HG02763 (cell line): ENCODE data around the gene TIMM22.
"Not testable (repeated sequence)": the region's sequence is repeated elsewhere in the genome, so short reads cannot be mapped to it uniquely, and the experiment has no call there.

Experiments used
- ATAC-seq: cut with Tn5 transposase; IDR thresholded peaks from one replicate; pipeline ENCODE4 v1.9.1; 2021; ENCODE audit warnings: mild to moderate bottlenecking, moderate library complexity; ENCODE audit not compliant: unreplicated experiment

Gene TIMM22

DNA sequence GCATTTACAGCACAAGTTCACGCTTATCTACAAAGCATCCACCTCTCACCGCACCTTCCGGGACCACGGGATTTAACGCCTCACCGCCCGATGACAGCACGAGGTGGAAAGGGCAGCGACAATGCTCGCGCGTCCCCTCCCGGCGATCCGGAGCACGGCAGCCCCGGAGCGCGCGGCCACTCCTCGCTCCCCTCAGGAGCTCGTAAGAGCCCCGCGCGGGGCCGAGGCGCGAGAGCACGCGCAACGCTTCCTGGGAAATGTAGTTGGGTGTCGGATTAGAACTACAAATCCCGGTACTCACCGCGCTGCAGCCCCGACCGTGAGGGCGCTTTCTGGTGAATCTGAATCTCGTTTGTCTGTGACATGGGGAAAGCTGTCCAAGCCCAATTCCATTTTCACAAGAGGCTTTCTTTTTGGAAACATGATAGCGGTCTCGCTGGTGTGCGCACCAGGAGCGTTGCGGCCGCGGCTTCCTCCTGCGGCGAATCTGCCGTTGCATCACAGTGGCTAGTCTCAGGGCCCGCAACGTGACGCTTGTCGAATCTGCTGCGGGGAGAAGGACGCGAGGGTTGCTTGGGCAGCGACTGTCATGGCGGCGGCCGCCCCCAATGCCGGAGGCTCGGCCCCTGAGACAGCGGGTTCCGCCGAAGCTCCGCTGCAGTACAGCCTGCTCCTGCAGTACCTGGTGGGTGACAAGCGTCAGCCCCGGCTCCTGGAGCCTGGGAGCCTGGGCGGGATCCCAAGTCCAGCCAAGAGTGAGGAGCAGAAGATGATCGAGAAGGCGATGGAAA, at the start of gene TIMM22:
Gene TIMM22, plus strand, starts transcription at position 576 of the 791 bp plus-strand sequence. Its CDS starts 14 bp downstream, at position 590.
- ATAC-seq, result peak; percentile 87

DNA sequence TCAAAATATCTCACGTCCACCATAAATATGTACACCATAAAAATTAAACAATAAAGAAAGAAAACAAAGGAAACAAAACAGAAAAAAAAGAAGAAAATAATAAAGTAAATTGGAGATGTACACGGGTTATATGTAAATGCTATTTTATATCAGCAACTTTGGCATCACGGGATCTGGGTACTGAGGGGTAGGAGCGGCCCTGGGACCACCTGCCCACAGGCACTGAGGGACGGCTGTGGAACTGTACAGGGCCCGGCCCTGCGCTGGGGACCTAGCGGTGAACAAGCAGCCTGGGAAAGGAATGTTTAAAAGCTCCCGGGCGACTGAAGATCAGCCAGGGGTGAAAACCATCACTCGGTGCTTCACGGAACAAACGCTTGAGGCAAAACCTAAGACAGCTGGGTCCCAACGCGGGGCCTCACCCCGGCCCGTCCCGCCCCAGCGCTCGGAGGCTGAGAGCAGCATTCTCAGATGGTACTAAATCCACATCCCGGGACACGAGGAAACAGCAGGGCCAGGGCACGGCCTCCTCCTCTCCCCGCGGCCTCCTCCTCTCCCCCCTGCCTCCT, 48.6 kb upstream of the TIMM22 start:
- no peak for ATAC-seq

DNA sequence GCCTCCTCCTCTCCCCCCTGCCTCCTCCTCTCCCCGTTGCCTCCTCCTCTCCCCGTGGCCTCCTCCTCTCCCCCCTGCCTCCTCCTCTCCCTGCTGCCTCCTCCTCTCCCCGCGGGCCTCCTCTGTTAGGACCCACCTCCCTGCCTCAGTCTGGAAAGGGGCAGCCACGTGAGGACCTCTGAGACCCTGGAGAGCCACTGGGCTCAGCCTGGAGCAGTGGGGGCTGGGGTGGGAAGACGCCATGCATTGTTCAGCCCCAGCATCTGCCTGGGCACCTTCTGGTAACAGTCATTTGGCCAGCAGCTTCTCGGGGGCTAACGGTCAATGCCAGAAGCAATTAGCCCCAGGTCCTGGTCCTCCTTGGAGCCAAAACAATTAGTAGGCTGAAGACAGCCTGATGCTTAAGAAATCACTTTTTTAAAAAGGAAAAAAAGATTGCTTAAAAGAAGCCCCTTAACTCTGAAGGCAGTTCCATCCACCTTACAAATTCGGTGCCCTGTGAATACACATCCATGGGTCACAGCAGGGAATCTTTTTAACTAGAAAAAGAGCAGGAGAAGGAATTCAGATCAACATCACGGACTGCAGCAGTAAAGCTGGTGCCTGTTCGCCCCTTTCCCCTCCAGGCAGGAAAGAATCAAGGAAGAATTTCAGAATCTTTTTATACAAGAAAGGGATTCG, 47.2 kb upstream of the TIMM22 start:
- ATAC-seq, result no peak

DNA sequence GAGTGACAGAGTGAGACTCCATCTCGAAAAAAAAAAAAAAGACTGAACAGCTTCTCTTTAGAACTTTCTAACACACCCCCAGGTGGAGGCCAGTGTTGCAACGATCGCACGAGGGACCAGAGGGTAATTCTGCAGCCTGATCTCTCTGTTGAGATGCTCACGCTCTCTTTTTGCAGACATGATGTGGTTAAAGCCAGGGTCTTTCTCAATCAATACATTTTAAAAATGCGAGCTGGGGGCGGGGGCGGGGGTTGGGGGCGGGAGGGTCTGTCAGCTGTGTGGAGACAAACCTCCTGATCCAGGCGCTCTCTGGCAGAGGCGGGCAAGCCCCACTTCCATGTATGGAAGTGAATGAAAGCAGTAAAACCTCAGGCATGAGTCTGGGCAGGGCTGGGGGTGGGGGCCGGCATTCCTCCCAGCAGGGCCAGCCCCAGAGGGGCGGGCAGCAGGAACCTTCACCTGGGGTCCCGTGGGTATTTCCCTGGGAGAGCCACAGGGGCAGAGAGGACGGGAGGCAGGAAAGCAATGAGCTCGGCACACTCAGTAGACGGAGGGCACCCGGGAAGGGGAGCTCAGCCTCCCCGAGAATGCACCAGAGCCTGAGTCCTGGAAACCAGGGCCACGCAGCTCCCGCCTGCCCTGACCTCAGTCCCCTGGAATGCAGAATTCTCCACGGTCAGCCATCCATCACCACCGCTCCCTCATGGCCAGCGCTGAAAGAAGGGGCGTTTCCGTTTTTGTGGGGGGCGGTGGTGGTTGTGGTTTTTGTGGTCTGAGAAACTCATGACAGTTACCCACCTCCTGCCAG, 45.4 kb upstream of the TIMM22 start:
- no peak for ATAC-seq

DNA sequence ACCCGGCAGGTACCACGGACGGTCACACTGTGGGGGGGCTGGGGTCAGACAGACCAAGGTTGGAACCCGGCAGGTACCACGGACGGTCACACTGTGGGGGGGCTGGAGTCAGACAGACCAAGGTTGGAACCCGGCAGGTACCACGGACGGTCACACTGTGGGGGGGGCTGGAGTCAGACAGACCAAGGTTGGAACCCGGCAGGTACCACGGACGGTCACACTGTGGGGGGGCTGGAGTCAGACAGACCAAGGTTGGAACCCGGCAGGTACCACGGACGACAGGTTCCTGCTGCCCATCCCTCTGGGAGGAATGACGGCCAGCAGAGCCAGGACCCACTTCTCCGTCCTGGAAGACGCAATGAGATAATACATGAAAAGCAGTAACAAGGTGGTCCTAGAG, 44.3 kb upstream of the TIMM22 start:
- not testable (repeated sequence) for ATAC-seq

DNA sequence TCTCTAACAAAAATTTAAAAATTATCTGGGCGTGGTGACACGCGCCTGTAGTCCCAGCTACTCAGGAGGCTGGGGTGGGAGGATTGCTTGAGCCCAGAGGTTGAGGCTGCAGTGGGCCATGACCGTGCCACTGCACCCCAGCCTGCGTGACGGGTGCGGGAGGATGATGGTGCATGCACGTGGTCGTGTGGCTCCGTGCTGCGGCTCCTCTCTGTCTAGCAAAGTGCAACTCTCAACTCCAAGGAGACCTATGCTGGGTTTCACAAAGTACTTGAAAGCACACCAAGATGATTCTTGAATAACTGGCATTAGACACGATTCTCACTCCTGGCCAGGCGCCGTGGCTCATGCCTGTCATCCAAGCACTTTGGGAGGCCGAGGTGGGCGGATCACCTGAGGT, 43.2 kb upstream of the TIMM22 start:
- no peak for ATAC-seq

DNA sequence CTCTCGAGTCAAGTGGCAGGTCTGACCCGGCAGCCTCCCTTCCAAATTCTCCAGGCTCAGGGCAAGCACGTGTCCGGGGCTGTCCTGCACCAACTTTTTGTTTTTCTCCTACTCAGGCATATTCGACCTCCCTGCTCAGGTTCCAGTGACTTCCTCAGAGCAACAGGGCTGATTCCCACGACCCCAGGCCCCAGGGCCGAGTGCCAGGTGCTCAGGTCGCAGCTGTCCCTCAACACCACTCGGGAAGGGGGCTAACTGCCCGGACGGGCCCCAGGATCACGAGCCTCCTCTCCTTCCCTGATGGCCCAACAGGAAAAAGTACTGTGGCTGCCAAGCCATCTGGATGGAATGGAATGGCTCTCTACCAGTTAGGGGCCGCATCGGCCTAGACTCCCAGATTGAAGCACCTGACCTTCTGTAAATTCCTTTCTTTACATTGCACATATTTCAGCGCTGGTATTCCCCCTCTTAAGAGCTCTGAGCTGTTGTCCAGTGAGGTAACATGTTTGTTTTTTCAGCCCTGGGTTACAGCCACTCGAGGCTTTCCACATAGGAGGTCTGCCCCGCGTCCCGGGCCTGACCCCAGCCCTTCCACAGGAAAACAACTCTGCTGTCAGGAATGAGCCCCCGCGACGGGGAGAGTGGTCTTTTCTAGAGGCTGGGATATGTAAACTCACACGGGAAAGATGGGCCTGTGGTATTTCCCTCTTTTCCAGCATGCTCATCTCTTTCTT, 42.3 kb upstream of the TIMM22 start:
- no peak for ATAC-seq

DNA sequence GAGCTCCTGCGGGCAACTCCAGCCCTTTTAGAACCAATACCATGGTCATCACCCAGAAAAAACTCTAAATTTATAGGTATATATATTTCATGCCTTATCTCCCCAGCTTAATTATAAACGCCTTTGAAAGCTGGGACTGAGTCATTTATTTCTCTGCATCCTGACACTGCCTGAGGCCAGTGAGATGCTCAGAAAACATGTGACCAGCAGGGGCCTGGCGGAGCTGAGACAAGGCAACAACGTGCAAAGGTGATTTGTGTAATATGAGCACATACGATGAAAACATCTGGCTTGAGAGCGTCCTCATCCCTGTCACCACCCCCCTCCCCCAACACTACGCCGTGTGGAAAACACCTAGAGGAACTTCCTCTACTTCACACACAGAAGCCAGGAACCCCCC, 40.0 kb upstream of the TIMM22 start:
- ATAC-seq, result no peak

DNA sequence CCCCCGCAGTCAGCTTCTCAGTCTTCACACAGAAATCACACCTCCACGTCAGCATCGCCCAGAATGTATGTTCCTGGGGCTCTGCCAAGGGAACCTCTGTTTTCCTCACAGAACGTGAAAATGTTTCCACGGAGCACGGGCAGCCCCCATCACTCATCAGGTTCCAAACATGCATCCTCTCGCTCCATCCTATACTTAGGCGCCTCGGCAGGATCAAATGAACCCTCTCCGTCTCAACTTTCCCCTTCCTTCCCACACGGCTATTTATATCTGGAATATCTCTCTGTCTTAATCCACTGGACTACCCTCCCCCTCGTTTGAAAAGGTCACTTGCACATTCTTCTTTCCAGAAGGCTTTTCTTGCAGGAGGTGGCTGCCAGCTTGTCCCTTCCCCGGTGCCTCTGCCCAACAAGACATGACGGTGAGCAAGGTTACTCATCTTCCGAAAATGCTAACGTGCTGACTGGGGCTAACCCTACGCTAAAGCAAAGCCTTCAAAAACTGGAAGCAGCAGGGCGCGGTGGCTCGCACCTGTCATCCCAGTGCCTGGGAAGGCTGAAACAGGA, 39.0 kb upstream of the TIMM22 start:
- no peak for ATAC-seq

DNA sequence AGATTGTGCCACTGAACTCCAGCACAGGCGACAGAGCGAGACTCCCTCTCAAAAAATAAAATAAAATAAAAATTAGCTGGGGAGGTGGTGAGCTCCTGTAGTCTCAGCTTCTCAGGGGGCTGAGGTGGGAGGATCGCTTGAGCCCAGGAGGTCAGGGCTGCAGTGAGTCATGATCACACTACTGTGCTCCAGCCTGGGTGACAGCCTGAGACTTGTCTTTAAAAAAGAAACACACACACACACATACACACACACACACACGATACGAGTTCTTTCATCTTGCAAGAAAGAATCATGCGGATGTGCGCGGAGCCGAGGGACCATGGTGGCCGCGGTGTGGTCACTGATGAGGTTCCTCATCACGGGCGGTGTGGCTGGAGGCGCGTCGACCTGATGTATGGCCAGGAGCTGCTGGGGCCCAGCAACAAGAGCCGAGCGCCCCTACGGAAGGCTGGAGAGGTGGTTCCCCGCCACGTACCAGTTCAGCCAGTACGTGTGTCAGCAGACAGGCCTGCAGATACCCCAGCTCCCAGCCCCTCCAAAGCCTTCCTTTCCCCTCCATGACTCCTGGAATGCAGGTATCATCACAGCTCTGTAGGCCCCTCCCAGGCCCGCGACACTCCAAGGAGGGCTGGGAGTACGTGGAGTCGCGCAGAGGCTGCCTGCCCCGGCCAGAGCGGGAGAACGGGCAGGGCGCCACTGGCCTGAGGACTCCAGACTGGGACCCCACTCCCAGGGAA, 38.0 kb upstream of the TIMM22 start:
- no peak for ATAC-seq

DNA sequence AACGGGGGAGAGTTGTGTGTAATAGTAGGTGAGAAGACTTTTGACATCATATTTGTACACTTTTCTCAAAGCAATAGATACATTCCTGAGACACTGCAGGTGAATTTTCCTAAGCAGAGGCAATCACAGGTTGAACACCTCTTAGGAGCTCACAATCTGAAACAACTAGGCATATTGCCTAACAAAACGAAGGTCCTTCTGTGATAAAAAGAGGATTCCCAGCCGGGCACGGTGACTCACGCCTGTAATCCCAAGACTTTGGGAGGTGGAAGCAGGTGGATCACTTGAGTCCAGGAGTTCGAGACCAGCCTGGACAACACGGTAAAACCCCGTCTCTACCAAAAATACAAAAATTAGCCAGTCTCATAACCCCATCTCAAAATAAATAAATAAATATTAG, 34.8 kb upstream of the TIMM22 start:
- no peak for ATAC-seq

DNA sequence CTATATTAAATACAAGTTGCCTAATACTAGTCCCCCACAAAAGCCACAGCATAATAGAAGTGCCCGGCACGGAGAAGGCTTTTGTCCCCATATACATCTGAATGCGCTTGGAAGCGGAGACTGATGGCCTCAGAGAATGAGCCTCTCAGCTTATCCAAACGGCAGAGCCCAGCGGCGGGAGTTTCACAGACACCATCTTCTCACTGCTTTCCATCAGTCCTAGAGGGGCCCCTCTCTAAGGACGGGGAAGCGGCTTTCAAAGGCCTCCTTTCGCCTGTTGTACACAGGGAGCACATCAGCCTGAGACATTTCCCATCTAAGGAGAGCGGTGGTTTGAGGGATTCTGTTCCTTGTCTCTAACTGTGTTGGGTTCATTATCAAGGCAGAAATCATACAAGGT, 34.3 kb upstream of the TIMM22 start:
- ATAC-seq, result no peak

DNA sequence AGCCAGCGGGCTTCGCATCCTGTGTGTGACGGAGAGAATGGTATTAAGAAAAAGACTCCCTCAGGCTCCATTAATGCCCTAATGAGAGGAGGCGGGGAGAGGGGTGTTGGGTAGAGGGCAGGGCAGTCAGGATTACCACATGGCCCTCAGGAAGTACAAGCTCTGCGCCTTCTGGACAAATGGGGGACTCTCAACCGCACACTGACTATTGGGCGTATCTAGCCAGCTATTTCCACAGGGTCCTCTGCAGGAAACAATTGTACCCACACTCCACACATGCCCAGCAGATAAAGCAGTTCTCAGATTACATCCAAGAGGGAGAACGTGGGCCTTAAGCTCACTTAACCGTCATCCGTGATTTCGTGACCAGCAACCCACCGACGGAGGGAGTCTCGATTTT, 32.1 kb upstream of the TIMM22 start:
- ATAC-seq, result no peak

DNA sequence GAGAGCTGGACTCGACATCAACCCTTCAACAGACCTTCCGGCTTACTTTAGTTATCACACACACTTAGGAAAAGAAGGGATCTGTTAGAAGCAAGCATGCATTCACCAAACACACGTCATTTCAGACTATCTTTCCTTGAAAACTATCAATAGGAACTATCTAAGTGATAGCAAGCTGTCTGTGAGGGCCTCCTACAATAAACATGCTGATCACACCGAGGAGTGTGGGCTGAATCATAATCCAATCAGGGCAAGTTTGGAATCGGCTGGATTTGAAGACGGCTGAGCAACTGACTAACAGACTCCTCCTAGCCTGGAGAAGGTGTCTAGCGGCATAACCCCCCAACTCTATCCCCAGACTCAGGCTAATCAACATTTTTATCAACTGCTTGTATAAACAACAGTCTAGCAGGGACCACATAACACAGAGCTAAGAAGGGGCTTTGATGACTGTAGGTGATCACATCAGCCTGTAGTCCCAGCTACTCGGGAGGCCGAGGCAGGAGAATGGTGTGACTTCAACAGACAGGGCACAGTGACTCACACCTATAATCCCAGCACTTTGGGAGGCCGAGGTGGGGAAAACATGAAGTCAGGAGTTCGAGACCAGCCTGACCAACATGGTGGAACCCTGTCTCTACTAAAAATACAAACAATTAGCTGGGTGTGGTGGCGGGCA, 31.5 kb upstream of the TIMM22 start:
- ATAC-seq, result no peak

DNA sequence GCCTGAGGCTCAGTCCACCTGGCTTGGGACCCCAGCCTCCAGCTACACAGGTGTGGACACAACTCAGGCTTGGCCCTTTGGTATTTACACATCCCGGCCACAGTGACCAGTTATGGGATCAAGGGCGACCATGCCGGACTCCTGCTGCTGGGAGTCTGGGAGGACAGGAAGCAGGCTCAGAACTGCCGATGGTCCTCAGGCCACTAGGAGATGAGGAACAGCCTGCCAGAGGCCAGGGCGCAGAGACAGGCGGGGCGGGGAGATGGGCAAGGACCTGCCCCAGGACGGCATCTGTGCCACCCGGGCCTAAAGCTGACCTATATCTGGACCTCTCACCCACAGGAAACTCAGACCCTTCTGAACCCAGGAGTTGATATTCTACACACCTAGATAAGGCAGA, 29.8 kb upstream of the TIMM22 start:
- ATAC-seq, result no peak

DNA sequence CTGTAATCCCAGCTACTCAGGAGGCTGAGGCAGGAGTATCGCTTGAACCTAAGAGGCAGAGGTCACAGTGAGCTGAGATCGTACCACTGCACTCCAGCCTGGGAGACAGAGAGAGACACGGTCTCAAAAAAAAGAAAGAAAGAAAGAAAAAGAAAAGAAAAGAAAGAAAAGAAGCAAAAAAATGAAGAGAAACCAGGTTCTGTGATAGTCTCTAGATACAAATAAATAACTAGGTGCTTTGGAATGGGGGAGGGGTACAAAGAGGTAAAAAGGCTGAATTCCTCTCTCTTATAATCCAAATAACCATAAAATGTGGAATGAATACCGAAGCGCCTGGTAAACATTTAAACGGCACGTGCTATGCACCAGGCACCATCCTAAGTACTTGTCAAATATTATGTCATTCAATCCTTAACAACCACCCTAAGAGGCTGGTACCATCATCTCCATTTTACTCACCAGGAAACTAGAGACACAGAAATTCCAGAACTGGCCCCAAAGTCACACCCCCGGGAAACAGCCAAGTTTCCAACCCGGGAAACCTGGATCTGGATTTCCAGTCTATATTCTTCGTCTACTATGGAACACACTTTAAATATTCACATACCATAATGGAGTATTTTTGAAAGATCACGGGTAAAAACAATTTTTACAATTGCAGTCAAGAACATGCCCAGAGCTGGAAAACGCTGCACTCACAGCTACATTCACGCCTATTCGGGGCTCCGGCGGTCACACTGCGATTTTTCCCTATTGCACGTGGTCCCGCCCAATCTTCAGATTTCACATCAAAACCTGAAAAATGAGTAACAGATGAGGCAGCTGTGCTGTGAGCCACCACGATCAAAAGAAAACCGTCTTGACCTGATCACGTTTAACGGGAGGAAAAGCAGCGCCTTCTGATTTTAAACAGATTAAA, 27.9 kb upstream of the TIMM22 start:
- no peak for ATAC-seq

DNA sequence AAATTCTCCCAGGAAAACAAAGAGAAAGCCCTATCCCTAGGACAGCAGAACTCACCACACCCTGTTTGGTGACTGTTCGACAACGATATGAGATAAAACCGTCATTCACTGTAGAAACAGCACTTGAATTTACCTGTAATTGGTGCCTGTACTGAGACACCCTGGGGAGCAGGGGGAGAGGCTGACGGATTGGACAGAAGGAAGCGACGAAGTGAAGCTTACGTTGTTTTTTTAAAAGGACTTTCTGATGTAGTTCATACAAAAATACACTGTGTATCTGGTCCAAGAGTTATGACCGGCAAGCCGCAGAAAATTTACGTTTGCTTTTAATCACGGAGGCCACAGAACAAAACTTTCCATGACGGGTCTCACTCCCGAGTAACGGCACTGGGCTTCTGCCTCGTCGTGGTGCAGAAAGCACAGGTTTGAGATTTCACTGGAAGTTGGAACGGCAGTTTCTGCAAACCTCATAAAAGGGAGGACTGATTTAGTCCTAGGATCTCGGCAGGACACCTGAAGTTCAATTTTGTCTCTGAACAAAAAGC, 27.0 kb upstream of the TIMM22 start:
- no peak for ATAC-seq

DNA sequence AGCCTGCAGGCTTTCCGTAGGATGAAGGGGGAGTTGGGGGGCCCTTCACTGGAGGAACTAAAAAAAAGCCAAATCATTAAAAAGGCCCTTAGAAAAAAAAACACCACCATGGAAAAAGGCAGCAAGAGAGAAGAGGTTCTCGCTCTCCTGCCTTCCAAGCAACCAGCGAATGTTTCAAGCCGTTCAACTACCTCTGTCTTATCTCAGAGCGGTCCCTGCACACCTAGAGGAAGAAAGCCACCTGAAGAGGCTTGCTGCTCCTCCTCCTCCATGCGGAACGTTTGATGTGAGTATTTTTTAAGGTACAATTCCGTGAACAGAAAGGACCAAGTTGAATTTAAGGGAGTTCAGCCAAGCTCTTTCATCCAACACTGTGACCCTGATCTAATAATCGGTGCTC, 26.6 kb upstream of the TIMM22 start:
- no peak for ATAC-seq
